CD4-positive, alpha-beta T cell (primary cell): ENCODE data around the gene SYK. TPM values are rescaled to one million over a fixed set of nuclear protein-coding genes. Genes with fewer than 3 reads are reported as not detected.

Experiments
- ATAC-seq: fragments of 200-7000 bp; cut with Tn5 transposase; one replicate; pipeline ENCODE4 v1.10.0; 2022; ENCODE audit warnings: mild to moderate bottlenecking; ENCODE audit not compliant: poor library complexity
- CTCF ChIA-PET: fragments of 350-600 bp; sonication (Branson Sonifier 250); formaldehyde crosslinking; loops from one replicate; lab custom pipeline; 2021; ENCODE audit warnings: antibody characterized with exemption, inconsistent platforms; lab: Charles Lee
- POLR2A ChIA-PET: fragments of 350-600 bp; sonication (Branson Sonifier 250); formaldehyde crosslinking; loops from one replicate; lab custom pipeline; 2021; ENCODE audit warnings: antibody characterized with exemption, inconsistent platforms; lab: Charles Lee
- DNase-seq, 14 experiments: peaks; one replicate each; pipeline ENCODE4 v3.0.0-alpha.2; 2013 to 2020; ENCODE audit warnings: mixed read lengths in 2 of 14
- H3K27ac ChIP-seq, 2 donors: one replicate each; pipeline versions ENCODE4 v1.5.1 to v1.7.0; 2013; ENCODE audit warnings: low read length in 2 of 2, low read depth in 1 of 2, mild to moderate bottlenecking in 1 of 2
- H3K27me3 ChIP-seq, 2 experiments: 1 replicate in 1 of 2; 2 replicates in 1 of 2; pipeline versions ENCODE4 v1.6.1 to v1.7.0; 2013; ENCODE audit warnings: low read length in 2 of 2, control low read depth in 1 of 2, mild to moderate bottlenecking in 1 of 2, moderate library complexity in 1 of 2; ENCODE audit not compliant: insufficient read depth in 2 of 2, control insufficient read depth in 1 of 2
- H3K36me3 ChIP-seq: one replicate; pipeline ENCODE4 v1.6.1; 2013; ENCODE audit warnings: low read length, control low read depth; ENCODE audit not compliant: insufficient read depth
- H3K4me1 ChIP-seq: one replicate; pipeline ENCODE4 v1.6.1; 2013; ENCODE audit warnings: low read length, control low read depth; ENCODE audit not compliant: insufficient read depth
- H3K4me3 ChIP-seq: one replicate; pipeline ENCODE4 v1.5.1; 2013; ENCODE audit warnings: mild to moderate bottlenecking, low read length, moderate library complexity
- H3K9me3 ChIP-seq, 2 experiments: 1 replicate in 1 of 2; 2 replicates in 1 of 2; pipeline versions ENCODE4 v1.6.1 to v1.7.0; 2013; ENCODE audit warnings: low read length in 2 of 2, mild to moderate bottlenecking in 2 of 2, control low read depth in 1 of 2, moderate library complexity in 1 of 2; ENCODE audit not compliant: control insufficient read depth in 1 of 2, insufficient read depth in 1 of 2
- H3K27ac Mint-ChIP-seq: one replicate; pipeline ENCODE4 v1.8.0; 2020; ENCODE audit warnings: mixed read lengths
- H3K27me3 Mint-ChIP-seq: one replicate; pipeline ENCODE4 v1.8.0; 2021; ENCODE audit warnings: mixed read lengths
- H3K36me3 Mint-ChIP-seq: one replicate; pipeline ENCODE4 v1.8.0; 2021; ENCODE audit warnings: low read depth, mixed read lengths
- H3K4me1 Mint-ChIP-seq: one replicate; pipeline ENCODE4 v1.8.0; 2021; ENCODE audit warnings: low read depth, mixed read lengths
- H3K4me3 Mint-ChIP-seq: one replicate; pipeline ENCODE4 v1.8.0; 2020; ENCODE audit warnings: mild to moderate bottlenecking, mixed read lengths
- H3K9me3 Mint-ChIP-seq: one replicate; pipeline ENCODE4 v1.8.0; 2020; ENCODE audit warnings: mixed read lengths
- intact Hi-C, 2 experiments: fragments of 100-400 bp; cut with DNase I in 1 of 2; cut with micrococcal nuclease in 1 of 2; formaldehyde crosslinking; loops; one replicate each; pipeline versions ENCODE4 v1.15.1 to v1.9.0; 2023 to 2025; cut with DNase I, micrococcal nuclease
- total RNA-seq, 174 experiments: library from RNA in 2 of 174; stranded (reverse) in 2 of 174; gene quantifications; one replicate each; pipeline ENCODE4 v1.2.3 and lab custom pipeline; 2021 to 2026
- TF ChIP-seq, protein P1 (sequence below): fragments of 200-600 bp; IDR thresholded peaks from one replicate; pipeline ENCODE4 v1.8.0; 2022; ENCODE audit warnings: antibody characterized with exemption, mild to moderate bottlenecking

The SYK gene
- total RNA-seq, 2 experiments from 2014 or later, result 1.1 to 1.2 TPM

DNA sequence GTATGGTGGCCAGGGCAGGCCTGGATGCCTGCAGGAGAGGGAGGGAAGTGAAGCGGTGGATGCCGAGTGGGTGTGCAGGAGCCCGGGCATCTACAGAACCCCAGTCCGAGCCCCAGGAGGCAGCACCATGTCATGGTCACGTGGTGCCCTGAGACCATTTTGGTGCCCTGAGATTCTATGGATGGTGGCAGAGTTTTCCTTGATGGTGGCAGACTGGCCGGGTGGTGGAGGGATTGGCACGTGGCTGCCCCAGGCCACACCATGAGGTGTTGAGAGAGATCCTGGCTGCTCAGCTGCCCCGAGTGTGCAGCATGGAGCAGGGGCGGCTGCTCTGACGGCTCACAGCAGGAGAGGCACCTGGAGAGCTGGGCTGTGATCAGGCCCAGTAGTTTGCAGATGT lies 52.3 kb downstream of the SYK start:
- DNase-seq (no peak), ATAC-seq (no peak)
- Mint-ChIP-seq H3K27me3 (peaks cover 7% of the 10 kb centered on the region), H3K27ac (no peak overlapping the region), H3K36me3 (no peaks in the 10 kb centered on the region), H3K4me1 (peaks cover 6% of the 10 kb centered on the region), H3K4me3 (no peak overlapping the region), H3K9me3 (no peaks in the 10 kb centered on the region)
- peaks cover 2% of the 10 kb centered on the region for H3K4me1 ChIP-seq
- intact Hi-C loops, result no loop called here
- no peak overlapping the region for H3K27ac ChIP-seq
- CTCF ChIA-PET, result no interaction called here
- H3K36me3 ChIP-seq, result no peaks in the 10 kb centered on the region
- POLR2A ChIA-PET, result no interaction called here
- H3K4me3 ChIP-seq, result no peak overlapping the region
- no peaks in the 10 kb centered on the region for H3K9me3 ChIP-seq
- TF ChIP-seq, protein P1, sequence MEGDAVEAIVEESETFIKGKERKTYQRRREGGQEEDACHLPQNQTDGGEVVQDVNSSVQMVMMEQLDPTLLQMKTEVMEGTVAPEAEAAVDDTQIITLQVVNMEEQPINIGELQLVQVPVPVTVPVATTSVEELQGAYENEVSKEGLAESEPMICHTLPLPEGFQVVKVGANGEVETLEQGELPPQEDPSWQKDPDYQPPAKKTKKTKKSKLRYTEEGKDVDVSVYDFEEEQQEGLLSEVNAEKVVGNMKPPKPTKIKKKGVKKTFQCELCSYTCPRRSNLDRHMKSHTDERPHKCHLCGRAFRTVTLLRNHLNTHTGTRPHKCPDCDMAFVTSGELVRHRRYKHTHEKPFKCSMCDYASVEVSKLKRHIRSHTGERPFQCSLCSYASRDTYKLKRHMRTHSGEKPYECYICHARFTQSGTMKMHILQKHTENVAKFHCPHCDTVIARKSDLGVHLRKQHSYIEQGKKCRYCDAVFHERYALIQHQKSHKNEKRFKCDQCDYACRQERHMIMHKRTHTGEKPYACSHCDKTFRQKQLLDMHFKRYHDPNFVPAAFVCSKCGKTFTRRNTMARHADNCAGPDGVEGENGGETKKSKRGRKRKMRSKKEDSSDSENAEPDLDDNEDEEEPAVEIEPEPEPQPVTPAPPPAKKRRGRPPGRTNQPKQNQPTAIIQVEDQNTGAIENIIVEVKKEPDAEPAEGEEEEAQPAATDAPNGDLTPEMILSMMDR, result no peak
- H3K27me3 ChIP-seq, result peaks cover 0 to 3% of the 10 kb centered on the region in 2 experiments

DNA sequence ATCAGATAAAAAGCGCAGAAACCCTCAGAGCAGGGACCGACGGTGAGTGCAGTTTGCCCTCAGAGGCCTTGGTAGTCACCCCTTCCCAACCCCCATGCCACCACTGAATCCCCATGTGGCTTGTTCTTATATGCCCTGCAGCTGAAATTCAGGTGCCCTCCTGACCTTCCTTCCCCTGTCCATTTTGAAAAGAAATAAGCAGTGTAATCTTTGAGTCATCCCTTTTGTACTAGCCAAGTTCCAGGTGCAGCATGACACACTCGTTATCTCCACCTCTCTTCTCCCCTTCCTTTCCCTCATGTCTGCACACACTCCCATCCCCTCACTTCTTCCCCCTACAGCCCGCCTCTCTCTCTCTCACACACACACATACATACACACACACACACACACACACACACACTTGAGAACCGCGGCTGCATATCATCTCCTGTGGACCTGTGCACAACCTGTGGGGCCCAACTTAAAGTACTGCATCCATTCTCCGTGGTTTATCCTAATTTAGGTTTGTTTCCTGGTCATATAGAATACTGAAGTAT lies 53.1 kb downstream of the SYK start:
- Mint-ChIP-seq H3K4me3 (no peak overlapping the region), H3K36me3 (no peaks in the 10 kb centered on the region), H3K27me3 (peaks cover 1% of the 10 kb centered on the region), H3K4me1 (peaks cover 6% of the 10 kb centered on the region), H3K27ac (no peak overlapping the region), H3K9me3 (no peaks in the 10 kb centered on the region)
- no peak overlapping the region for H3K27ac ChIP-seq
- TF ChIP-seq, protein P1, result no peak
- CTCF ChIA-PET, result no interaction called here
- POLR2A ChIA-PET, result no interaction called here
- peaks cover 0 to 3% of the 10 kb centered on the region in 2 experiments for H3K27me3 ChIP-seq
- H3K4me1 ChIP-seq, result peaks cover 2% of the 10 kb centered on the region
- no peak for DNase-seq
- no peak overlapping the region for H3K4me3 ChIP-seq
- H3K36me3 ChIP-seq, result no peaks in the 10 kb centered on the region
- intact Hi-C loops, result no loop called here
- H3K9me3 ChIP-seq, result no peaks in the 10 kb centered on the region
- ATAC-seq, result no peak

- Mint-ChIP-seq H3K4me3 (no peak overlapping the region), H3K27me3 (no peaks in the 10 kb centered on the region), H3K36me3 (no peaks in the 10 kb centered on the region), H3K4me1 (peaks cover 6% of the 10 kb centered on the region), H3K27ac (no peak overlapping the region), H3K9me3 (no peaks in the 10 kb centered on the region)
- Histone ChIP-seq H3K36me3 (no peaks in the 10 kb centered on the region), H3K9me3 (no peaks in the 10 kb centered on the region), H3K27me3 (peaks cover 0 to 3% of the 10 kb centered on the region in 2 experiments), H3K4me3 (no peak overlapping the region), H3K4me1 (peaks cover 2% of the 10 kb centered on the region), H3K27ac (no peak overlapping the region)
- intact Hi-C loops, result no loop called here
- POLR2A ChIA-PET, result no interaction called here
- no peak for DNase-seq
- CTCF ChIA-PET, result no interaction called here
- ATAC-seq, result no peak
- TF ChIP-seq, protein P1, result no peak
Measured at GRCh38 chr9:90855208-90855902, 53.7 kb downstream of the SYK start.
